H4 (cell line): ENCODE data around the gene ZNF226. TPM values are rescaled to one million over a fixed set of nuclear protein-coding genes. Genes with fewer than 3 reads are reported as not detected.
"Not testable (repeated sequence)": the region's sequence is repeated elsewhere in the genome, so short reads cannot be mapped to it uniquely, and the experiment has no call there.

Source experiments
- DNase-seq: peaks from one replicate; pipeline ENCODE4 v3.0.0-alpha.2; 2015; ENCODE audit warnings: low spot score
- total RNA-seq: library from RNA; depleted of rRNA; stranded (reverse); fragments of >200 nt; shearing (Covaris generic); gene quantifications from 2 replicates; pipeline ENCODE4 v1.2.3, GENCODE V29; 2014; rRNA removed

Gene ZNF226
- 23.0 and 27.9 TPM in 2 replicates for total RNA-seq

- peak; percentile 97 for DNase-seq
Measured at GRCh38 chr19:44164673-44165512, at the start of gene ZNF226. Gene ZNF226 (plus strand): TSS chr19:44165100. CDS start chr19:44170081, 4,981 bp downstream.

- DNase-seq, result not testable (repeated sequence)
Measured at GRCh38 chr19:44121162-44121561, 43.7 kb upstream of the ZNF226 start.

- DNase-seq, result no peak
Measured at GRCh38 chr19:44131955-44132354, 32.9 kb upstream of the ZNF226 start.

GRCh38 chr19:44141191-44142058, 23.5 kb upstream of the ZNF226 start, which contains the start of gene ZNF234:
Gene ZNF234 (plus strand): TSS chr19:44141554. CDS start chr19:44144633, 3,079 bp downstream.
- DNase-seq, result peak; percentile 30

GRCh38 chr19:44142059-44142433, 22.9 kb upstream of the ZNF226 start:
- DNase-seq, result no peak

- DNase-seq, result no peak
Measured at GRCh38 chr19:44149776-44150175, 15.1 kb upstream of the ZNF226 start.

- no peak for DNase-seq
Measured at GRCh38 chr19:44151491-44151890, 13.4 kb upstream of the ZNF226 start.

GRCh38 chr19:44156475-44156874, 8.4 kb upstream of the ZNF226 start:
- no peak for DNase-seq

GRCh38 chr19:44163789-44164188, 1.1 kb upstream of the ZNF226 start:
- no peak for DNase-seq

GRCh38 chr19:44164327-44164672, 600 bp upstream of the ZNF226 start:
- DNase-seq, result no peak

GRCh38 chr19:44170660-44171059, 5.8 kb downstream of the ZNF226 start:
- not testable (repeated sequence) for DNase-seq

- no peak for DNase-seq
Measured at GRCh38 chr19:44176590-44176989, 11.7 kb downstream of the ZNF226 start.

- DNase-seq, result no peak
Measured at GRCh38 chr19:44180968-44181367, 16.1 kb downstream of the ZNF226 start.

GRCh38 chr19:44182145-44182544, 17.2 kb downstream of the ZNF226 start:
- DNase-seq, result no peak

- no peak for DNase-seq
Measured at GRCh38 chr19:44190020-44190419, 25.1 kb downstream of the ZNF226 start.

- DNase-seq, result no peak
Measured at GRCh38 chr19:44192127-44192526, 27.2 kb downstream of the ZNF226 start.

- no peak for DNase-seq
Measured at GRCh38 chr19:44196772-44197171, 31.9 kb downstream of the ZNF226 start.

- DNase-seq, result no peak
Measured at GRCh38 chr19:44202470-44202869, 37.6 kb downstream of the ZNF226 start.

GRCh38 chr19:44202974-44203373, 38.1 kb downstream of the ZNF226 start:
- DNase-seq, result no peak

GRCh38 chr19:44203877-44204276, 39.0 kb downstream of the ZNF226 start:
- not testable (repeated sequence) for DNase-seq

- no peak for DNase-seq
Measured at GRCh38 chr19:44204772-44205171, 39.9 kb downstream of the ZNF226 start.

- peak; percentile 85 for DNase-seq
Measured at GRCh38 chr19:44207126-44207803, 42.4 kb downstream of the ZNF226 start.
